ENCODE results near the gene ACAP1. TPM values are rescaled to one million over a fixed set of nuclear protein-coding genes. Genes with fewer than 3 reads are reported as not detected.
"Not testable (repeated sequence)": the region's sequence is repeated elsewhere in the genome, so short reads cannot be mapped to it uniquely, and the experiment has no call there.

Gene ACAP1
- total and polyA plus RNA-seq, 4 donors: 1.1 to 7.4 (median 4.7) TPM

- Histone ChIP-seq H3K9ac (ENCODE audit: low read depth in 1 of 2, low read length in 2 of 2) (no peak overlapping the region), H3K4me1 (ENCODE audit: control insufficient read depth in 4 of 4, insufficient read depth in 4 of 4, low read length in 3 of 4) (peaks cover 0 to 4% (median 3%) of the 10 kb centered on the region in 4 donors), H3K9me3 (ENCODE audit: control insufficient read depth in 4 of 4, low read length in 3 of 4) (no peaks in the 10 kb centered on the region), H3K27ac (ENCODE audit: low read depth in 1 of 2, low read length in 2 of 2) (no peak overlapping the region), H3K36me3 (ENCODE audit: control insufficient read depth in 4 of 4, insufficient read depth in 3 of 4, low read depth in 1 of 4, low read length in 3 of 4) (no peaks in the 10 kb centered on the region), H3K4me3 (ENCODE audit: low read depth in 1 of 3, low read length in 3 of 3) (no peak overlapping the region), H3K27me3 (ENCODE audit: control insufficient read depth in 4 of 4, insufficient read depth in 4 of 4, low read length in 3 of 4) (no peaks in the 10 kb centered on the region)
- 90% methylated on average over 3 of the region's 3 CpGs for whole genome bisulfite sequencing
- no peak for DNase-seq (ENCODE audit: low spot score)
- TF ChIP-seq, protein P1, sequence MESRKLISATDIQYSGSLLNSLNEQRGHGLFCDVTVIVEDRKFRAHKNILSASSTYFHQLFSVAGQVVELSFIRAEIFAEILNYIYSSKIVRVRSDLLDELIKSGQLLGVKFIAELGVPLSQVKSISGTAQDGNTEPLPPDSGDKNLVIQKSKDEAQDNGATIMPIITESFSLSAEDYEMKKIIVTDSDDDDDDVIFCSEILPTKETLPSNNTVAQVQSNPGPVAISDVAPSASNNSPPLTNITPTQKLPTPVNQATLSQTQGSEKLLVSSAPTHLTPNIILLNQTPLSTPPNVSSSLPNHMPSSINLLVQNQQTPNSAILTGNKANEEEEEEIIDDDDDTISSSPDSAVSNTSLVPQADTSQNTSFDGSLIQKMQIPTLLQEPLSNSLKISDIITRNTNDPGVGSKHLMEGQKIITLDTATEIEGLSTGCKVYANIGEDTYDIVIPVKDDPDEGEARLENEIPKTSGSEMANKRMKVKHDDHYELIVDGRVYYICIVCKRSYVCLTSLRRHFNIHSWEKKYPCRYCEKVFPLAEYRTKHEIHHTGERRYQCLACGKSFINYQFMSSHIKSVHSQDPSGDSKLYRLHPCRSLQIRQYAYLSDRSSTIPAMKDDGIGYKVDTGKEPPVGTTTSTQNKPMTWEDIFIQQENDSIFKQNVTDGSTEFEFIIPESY (IDR thresholded peaks at IDR 0.05): no peak
- TF ChIP-seq JUND (IDR thresholded peaks at IDR 0.05): no peak
Observed at GRCh38 chr17:7334938-7335538, 1.3 kb upstream of the ACAP1 start.

DNA sequence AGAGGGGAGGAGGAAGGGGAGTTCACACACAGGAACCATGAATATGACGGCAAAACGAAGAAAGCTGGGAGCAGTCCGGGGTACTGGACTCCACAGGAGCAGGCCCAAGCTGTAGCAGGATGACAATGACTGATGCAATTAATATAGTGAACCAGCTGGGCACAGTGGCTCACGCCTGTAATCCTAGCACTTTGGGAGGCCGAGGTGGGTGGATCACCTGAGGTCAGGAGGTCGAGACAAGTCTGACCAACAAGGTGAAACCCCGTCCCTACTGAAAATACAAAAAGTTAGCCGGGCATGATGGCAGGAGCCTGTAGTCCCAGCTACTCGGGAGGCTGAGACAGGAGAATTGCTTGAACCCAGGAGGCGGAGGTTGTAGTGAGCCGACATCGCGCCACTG, 564 bp upstream of the ACAP1 start:
- H3K9ac ChIP-seq (ENCODE audit: low read depth in 1 of 2, low read length in 2 of 2); H3K27me3 ChIP-seq (ENCODE audit: control insufficient read depth in 4 of 4, insufficient read depth in 4 of 4, low read length in 3 of 4); H3K4me1 ChIP-seq (ENCODE audit: control insufficient read depth in 4 of 4, insufficient read depth in 4 of 4, low read length in 3 of 4); DNase-seq (ENCODE audit: low spot score); H3K4me3 ChIP-seq (ENCODE audit: low read depth in 1 of 3, low read length in 3 of 3); H3K36me3 ChIP-seq (ENCODE audit: control insufficient read depth in 4 of 4, insufficient read depth in 3 of 4, low read depth in 1 of 4, low read length in 3 of 4); H3K27ac ChIP-seq (ENCODE audit: low read depth in 1 of 2, low read length in 2 of 2); H3K9me3 ChIP-seq (ENCODE audit: control insufficient read depth in 4 of 4, low read length in 3 of 4): not testable (repeated sequence)
- WGBS: 88% methylated on average over 13 of the region's 13 CpGs

DNA sequence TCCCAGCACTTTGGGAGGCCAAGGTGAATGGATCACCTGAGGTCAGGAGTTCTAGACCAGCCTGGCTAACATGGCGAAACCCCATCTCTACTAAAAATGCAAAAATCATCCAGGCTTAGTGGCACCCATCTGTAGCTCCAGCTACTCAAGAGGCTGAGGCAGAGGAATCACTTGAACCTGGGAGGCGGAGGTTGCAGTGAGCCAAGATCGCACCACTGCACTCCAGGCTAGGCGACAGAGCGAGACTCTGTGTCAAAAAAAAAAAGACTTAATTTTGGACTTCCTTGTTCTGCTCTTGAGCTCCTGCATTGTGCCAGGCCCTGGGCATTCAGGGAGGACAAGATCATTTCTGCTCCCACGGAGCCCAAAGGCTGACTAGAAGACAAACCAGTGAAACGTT, 1.3 kb downstream of the ACAP1 start:
- H3K27ac ChIP-seq (ENCODE audit: low read depth in 1 of 2, low read length in 2 of 2); H3K36me3 ChIP-seq (ENCODE audit: control insufficient read depth in 4 of 4, insufficient read depth in 3 of 4, low read depth in 1 of 4, low read length in 3 of 4); H3K4me1 ChIP-seq (ENCODE audit: control insufficient read depth in 4 of 4, insufficient read depth in 4 of 4, low read length in 3 of 4); H3K9ac ChIP-seq (ENCODE audit: low read depth in 1 of 2, low read length in 2 of 2); H3K9me3 ChIP-seq (ENCODE audit: control insufficient read depth in 4 of 4, low read length in 3 of 4); H3K27me3 ChIP-seq (ENCODE audit: control insufficient read depth in 4 of 4, insufficient read depth in 4 of 4, low read length in 3 of 4); H3K4me3 ChIP-seq (ENCODE audit: low read depth in 1 of 3, low read length in 3 of 3); DNase-seq (ENCODE audit: low spot score): not testable (repeated sequence)
- 70% methylated on average over 7 of the region's 7 CpGs for WGBS

- Histone ChIP-seq H3K4me3 (ENCODE audit: low read depth in 1 of 3, low read length in 3 of 3) (no peak overlapping the region), H3K27ac (ENCODE audit: low read depth in 1 of 2, low read length in 2 of 2) (no peak overlapping the region), H3K27me3 (ENCODE audit: control insufficient read depth in 4 of 4, insufficient read depth in 4 of 4, low read length in 3 of 4) (no peaks in the 10 kb centered on the region), H3K4me1 (ENCODE audit: control insufficient read depth in 4 of 4, insufficient read depth in 4 of 4, low read length in 3 of 4) (no peaks in the 10 kb centered on the region), H3K9ac (ENCODE audit: low read depth in 1 of 2, low read length in 2 of 2) (no peak overlapping the region), H3K9me3 (ENCODE audit: control insufficient read depth in 4 of 4, low read length in 3 of 4) (no peaks in the 10 kb centered on the region), H3K36me3 (ENCODE audit: control insufficient read depth in 4 of 4, insufficient read depth in 3 of 4, low read depth in 1 of 4, low read length in 3 of 4) (no peaks in the 10 kb centered on the region)
- 78% methylated on average over 2 of the region's 2 CpGs for WGBS
- no peak for DNase-seq (ENCODE audit: low spot score)
- no peak for TF ChIP-seq JUND (IDR thresholded peaks at IDR 0.05)
- TF ChIP-seq REST (IDR thresholded peaks at IDR 0.05): no peak
- no peak for TF ChIP-seq HNF4G (IDR thresholded peaks at IDR 0.05)
- TF ChIP-seq, protein P1 (IDR thresholded peaks at IDR 0.05): no peak
- TF ChIP-seq GABPA (IDR thresholded peaks at IDR 0.05 in 1 of 2, conservative IDR thresholded peaks at IDR 0.05 in 1 of 2): no peak
- no peak for TF ChIP-seq FOXA1 (IDR thresholded peaks at IDR 0.05)
- TF ChIP-seq MAX (IDR thresholded peaks at IDR 0.05): no peak
- TF ChIP-seq RAD21 (IDR thresholded peaks at IDR 0.05): no peak
- no peak for TF ChIP-seq YY1 (IDR thresholded peaks at IDR 0.05)
- no peak for TF ChIP-seq TAF1 (conservative IDR thresholded peaks at IDR 0.05)
- TF ChIP-seq, protein P2, sequence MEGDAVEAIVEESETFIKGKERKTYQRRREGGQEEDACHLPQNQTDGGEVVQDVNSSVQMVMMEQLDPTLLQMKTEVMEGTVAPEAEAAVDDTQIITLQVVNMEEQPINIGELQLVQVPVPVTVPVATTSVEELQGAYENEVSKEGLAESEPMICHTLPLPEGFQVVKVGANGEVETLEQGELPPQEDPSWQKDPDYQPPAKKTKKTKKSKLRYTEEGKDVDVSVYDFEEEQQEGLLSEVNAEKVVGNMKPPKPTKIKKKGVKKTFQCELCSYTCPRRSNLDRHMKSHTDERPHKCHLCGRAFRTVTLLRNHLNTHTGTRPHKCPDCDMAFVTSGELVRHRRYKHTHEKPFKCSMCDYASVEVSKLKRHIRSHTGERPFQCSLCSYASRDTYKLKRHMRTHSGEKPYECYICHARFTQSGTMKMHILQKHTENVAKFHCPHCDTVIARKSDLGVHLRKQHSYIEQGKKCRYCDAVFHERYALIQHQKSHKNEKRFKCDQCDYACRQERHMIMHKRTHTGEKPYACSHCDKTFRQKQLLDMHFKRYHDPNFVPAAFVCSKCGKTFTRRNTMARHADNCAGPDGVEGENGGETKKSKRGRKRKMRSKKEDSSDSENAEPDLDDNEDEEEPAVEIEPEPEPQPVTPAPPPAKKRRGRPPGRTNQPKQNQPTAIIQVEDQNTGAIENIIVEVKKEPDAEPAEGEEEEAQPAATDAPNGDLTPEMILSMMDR (IDR thresholded peaks at IDR 0.05; ENCODE audit: low read depth, low read length, missing input control): no peak
- TF ChIP-seq NR2F2 (IDR thresholded peaks at IDR 0.05): no peak
- TF ChIP-seq FOXA2 (IDR thresholded peaks at IDR 0.05): no peak
- no peak for TF ChIP-seq EGR1 (IDR thresholded peaks at IDR 0.05; ENCODE audit: low read depth in 2 of 2)
Observed at GRCh38 chr17:7340179-7340578, 3.9 kb downstream of the ACAP1 start.
